ENCODE measurements around the gene RAD51B.

DNA sequence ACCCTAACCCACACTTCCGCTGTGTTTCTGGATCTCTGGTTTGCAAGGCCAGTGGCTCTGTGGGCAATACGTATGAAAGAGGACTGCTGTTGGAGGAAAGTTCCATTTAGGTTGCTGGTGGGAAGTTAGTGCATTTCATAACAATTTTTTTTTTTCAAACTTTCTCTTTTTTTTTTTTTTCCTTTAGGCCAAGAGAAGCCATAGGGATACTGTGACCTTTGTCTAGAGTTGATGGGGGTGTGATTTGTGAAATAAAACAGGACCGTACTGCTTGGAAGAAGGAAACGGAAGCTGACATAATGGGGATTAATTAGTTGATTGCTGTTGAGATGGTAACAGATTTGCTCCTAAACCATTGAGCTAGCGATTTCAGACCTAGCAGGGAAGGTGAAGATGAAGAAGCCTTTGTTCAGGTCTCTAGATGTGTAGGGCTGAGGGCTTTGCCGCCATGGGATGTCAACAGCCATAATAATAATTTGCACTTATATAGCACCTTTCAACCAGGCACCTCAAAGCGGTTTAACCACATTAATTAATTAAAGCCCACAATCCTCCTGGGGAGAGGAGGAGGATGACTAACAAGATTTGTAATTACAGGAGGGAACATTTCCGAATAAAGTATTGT is 658.0 kb downstream of the RAD51B start:
- TF ChIP-seq, protein P1, sequence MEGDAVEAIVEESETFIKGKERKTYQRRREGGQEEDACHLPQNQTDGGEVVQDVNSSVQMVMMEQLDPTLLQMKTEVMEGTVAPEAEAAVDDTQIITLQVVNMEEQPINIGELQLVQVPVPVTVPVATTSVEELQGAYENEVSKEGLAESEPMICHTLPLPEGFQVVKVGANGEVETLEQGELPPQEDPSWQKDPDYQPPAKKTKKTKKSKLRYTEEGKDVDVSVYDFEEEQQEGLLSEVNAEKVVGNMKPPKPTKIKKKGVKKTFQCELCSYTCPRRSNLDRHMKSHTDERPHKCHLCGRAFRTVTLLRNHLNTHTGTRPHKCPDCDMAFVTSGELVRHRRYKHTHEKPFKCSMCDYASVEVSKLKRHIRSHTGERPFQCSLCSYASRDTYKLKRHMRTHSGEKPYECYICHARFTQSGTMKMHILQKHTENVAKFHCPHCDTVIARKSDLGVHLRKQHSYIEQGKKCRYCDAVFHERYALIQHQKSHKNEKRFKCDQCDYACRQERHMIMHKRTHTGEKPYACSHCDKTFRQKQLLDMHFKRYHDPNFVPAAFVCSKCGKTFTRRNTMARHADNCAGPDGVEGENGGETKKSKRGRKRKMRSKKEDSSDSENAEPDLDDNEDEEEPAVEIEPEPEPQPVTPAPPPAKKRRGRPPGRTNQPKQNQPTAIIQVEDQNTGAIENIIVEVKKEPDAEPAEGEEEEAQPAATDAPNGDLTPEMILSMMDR (IDR thresholded peaks at IDR 0.05), result no peak
- TF ChIP-seq POLR2A (IDR thresholded peaks at IDR 0.05), result no peak
- no peak for TF ChIP-seq EP300 (IDR thresholded peaks at IDR 0.05)

All from ovary (tissue), 3 donors.